Measurements from ENCODE around the gene IYD. TPM values are rescaled to one million over a fixed set of nuclear protein-coding genes. Genes with fewer than 3 reads are reported as not detected.

The IYD gene
- total and polyA plus RNA-seq, 9 of the 15 experiments (the other 6 are each of a cell fraction or from before 2014, with no cell fraction given) = not detected

DNA sequence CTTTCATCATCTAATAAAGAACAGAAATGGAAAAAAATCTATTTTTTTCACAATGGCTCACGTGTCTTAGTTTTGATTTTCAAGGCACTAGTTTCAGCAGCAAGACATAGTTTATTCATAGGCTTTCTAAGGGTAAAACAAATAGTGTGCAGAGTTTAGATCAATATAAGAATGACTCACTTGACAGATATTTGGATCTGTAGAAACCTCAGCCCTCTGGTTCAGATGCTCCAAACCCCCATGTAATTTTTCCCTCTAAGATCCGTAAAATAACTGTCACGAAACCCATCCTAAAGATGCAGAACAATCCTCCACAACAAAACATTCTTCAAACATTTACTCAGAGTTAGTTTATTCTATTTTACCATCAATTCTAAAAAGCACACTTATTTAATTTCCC lies 43.4 kb downstream of the IYD start (continued):
- TF ChIP-seq, protein P1, sequence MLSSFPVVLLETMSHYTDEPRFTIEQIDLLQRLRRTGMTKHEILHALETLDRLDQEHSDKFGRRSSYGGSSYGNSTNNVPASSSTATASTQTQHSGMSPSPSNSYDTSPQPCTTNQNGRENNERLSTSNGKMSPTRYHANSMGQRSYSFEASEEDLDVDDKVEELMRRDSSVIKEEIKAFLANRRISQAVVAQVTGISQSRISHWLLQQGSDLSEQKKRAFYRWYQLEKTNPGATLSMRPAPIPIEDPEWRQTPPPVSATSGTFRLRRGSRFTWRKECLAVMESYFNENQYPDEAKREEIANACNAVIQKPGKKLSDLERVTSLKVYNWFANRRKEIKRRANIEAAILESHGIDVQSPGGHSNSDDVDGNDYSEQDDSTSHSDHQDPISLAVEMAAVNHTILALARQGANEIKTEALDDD (IDR thresholded peaks at IDR 0.05) = no peak
- TF ChIP-seq ZNF445 (CRISPR knock-in tag; IDR thresholded peaks at IDR 0.05; ENCODE audit: low read depth) (no peak), TFAM (CRISPR knock-in tag; conservative IDR thresholded peaks at IDR 0.05) (no peak)

DNA sequence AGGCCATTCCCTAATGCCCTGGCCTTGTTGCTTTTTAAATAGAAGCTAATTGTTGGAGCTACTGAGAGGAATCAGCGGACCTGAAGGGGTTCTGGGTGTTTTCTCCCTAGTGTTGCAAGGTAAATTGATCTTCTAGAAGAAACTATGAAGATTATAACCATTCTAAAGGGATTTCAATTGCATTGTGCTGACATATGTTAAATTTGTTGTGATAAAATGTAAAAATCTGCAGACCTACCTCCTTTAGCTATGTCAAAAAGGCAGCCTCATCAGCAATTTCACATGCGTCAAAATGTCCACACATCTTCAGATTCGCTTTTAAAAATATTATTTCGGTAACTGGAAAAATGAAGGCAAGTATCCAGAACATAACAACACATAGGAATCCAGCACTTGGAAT lies 44.4 kb downstream of the IYD start:
- H3K27ac ChIP-seq (ENCODE audit: extremely low read depth, low read depth, low read length) = no peak overlapping the region
- H4K20me1 ChIP-seq (replicated peaks; ENCODE audit: control insufficient read depth, insufficient read depth, low read length) = no peaks in the 10 kb centered on the region
- no peak overlapping the region for H3K4me2 ChIP-seq (ENCODE audit: insufficient read depth, low read length)
- ATAC-seq (no peak), FAIRE-seq (no peak), DNase-seq (ENCODE audit: extremely low read depth in 1 of 4, low spot score in 3 of 4) (no peak)
- peaks cover 11 to 14% of the 10 kb centered on the region in 2 experiments; a peak in 4 of 5 replicates for H3K27me3 ChIP-seq (ENCODE audit: control insufficient read depth in 2 of 2, insufficient read depth in 2 of 2, low read length in 2 of 2)
- 0% methylated on average over 4 of the region's 4 CpGs for WGBS (ENCODE audit: insufficient coverage, low coverage, missing lambda C conversion rate)
- no peaks in the 10 kb centered on the region for H3K36me3 ChIP-seq (ENCODE audit: control insufficient read depth, insufficient read depth, low read length)
- in situ Hi-C loops (cut with MboI) = no loop called here
- H3K9ac ChIP-seq (ENCODE audit: insufficient read depth in 1 of 2, low read depth in 2 of 2, low read length in 2 of 2) = no peak overlapping the region
- POLR2A ChIA-PET = no interaction called here
- no peaks in the 10 kb centered on the region for H3K9me3 ChIP-seq (replicated peaks; ENCODE audit: control insufficient read depth, insufficient read depth, low read depth, low read length)
- CTCF ChIA-PET (ENCODE audit: low intra/inter-chr PET ratio) = no interaction called here
- intact Hi-C loops (cut with micrococcal nuclease) = no loop called here
- H3K4me3 ChIP-seq = no peak overlapping the region
- H3K79me2 ChIP-seq (ENCODE audit: control insufficient read depth, insufficient read depth, low read length) = no peaks in the 10 kb centered on the region
- BruUV-seq (replicated peaks) = no TSS peak
- H3K9me1 ChIP-seq (ENCODE audit: control insufficient read depth, insufficient read depth, low read length) = no peaks in the 10 kb centered on the region
- TF ChIP-seq ZNF316 (IDR thresholded peaks at IDR 0.05) (peak; percentile 58), KDM1A (IDR thresholded peaks at IDR 0.05) (no peak), C11orf30 (IDR thresholded peaks at IDR 0.05; ENCODE audit: low read depth) (peak; percentile 14; the same call in 1 of the 2 replicates), MAFG (tag; conservative IDR thresholded peaks at IDR 0.05) (0 out of 2 replicates have a peak, but pooled peaks have one; percentile 21)
- peaks cover 0 to 3% of the 10 kb centered on the region in 2 experiments; a peak in 1 of 5 replicates for H3K4me1 ChIP-seq (replicated peaks in 1 of 2; ENCODE audit: control insufficient read depth in 2 of 2, insufficient read depth in 2 of 2, low read length in 2 of 2)
- H2AFZ ChIP-seq (ENCODE audit: low read depth, low read length) = no peak overlapping the region

Measured in K562 (cell line).